Uterus (tissue), 2 donors: ENCODE measurements around the gene CHKA.

Experiments used
- POLR2A ChIP-seq, 2 donors: fragments of 450-650 bp; IDR thresholded peaks; one replicate each; pipeline ENCODE4 v1.6.1; 2016; ENCODE audit warnings: antibody characterized with exemption in 2 of 2, mild to moderate bottlenecking in 1 of 2, moderate library complexity in 1 of 2
- TF ChIP-seq, protein P1 (sequence below), 4 experiments: fragments of 200-600 bp in 2 of 4; fragments of 450-650 bp in 2 of 4; sonication (generic) in 2 of 4; IDR thresholded peaks; one replicate each; pipeline ENCODE4 v1.5.1; 2016 to 2019; ENCODE audit warnings: antibody characterized with exemption in 4 of 4, mild to moderate bottlenecking in 2 of 4, moderate library complexity in 1 of 4

DNA sequence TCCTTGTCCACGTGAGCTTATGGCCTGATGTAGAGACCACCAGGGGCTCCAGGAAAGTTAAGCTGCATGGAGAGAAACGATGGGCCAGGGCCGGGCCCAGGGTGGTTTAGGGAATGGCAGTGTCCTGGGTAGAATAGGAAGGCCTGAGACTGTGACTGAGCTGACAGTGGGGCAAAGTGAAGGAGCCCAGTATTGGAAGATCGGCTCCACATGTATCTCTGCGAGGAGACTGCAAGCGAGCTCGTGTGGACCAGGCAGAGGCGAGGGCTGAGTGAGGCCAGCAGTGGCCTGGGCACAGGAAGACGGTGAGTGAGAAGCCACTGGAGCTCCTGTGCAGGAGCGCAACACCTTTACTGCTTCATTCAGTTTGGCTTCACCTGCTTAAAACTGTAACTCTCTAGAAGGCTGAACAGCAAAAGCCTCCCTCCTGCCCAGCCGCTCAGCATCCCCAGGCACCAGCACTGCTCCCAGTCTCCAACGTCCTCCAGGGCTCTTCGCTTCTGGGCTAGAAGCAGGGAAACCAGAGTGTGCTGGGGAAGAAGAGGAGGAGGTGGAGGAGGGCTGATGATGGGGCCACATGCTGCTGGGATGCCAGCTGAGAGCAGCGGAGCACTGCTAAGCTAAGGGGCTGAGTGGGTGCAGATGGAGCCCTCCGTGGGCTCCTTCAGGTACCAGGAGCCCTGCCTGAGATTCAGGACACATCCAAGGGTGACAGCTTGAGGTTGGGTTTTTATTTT, 68.9 kb downstream of the CHKA start:
- TF ChIP-seq, protein P1, sequence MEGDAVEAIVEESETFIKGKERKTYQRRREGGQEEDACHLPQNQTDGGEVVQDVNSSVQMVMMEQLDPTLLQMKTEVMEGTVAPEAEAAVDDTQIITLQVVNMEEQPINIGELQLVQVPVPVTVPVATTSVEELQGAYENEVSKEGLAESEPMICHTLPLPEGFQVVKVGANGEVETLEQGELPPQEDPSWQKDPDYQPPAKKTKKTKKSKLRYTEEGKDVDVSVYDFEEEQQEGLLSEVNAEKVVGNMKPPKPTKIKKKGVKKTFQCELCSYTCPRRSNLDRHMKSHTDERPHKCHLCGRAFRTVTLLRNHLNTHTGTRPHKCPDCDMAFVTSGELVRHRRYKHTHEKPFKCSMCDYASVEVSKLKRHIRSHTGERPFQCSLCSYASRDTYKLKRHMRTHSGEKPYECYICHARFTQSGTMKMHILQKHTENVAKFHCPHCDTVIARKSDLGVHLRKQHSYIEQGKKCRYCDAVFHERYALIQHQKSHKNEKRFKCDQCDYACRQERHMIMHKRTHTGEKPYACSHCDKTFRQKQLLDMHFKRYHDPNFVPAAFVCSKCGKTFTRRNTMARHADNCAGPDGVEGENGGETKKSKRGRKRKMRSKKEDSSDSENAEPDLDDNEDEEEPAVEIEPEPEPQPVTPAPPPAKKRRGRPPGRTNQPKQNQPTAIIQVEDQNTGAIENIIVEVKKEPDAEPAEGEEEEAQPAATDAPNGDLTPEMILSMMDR (IDR thresholded peaks at IDR 0.05) = no peak
- TF ChIP-seq POLR2A (IDR thresholded peaks at IDR 0.05) = no peak
